Right cardiac atrium (tissue), 5 donors: Measurements from ENCODE around the gene AGAP3. TPM values are rescaled to one million over a fixed set of nuclear protein-coding genes. Genes with fewer than 3 reads are reported as not detected.
"Not testable (repeated sequence)": the region's sequence is repeated elsewhere in the genome, so short reads cannot be mapped to it uniquely, and the experiment has no call there.

Source experiments
- ATAC-seq, 2 donors: fragments of 200-7000 bp; cut with Tn5 transposase; one replicate each; pipeline versions ENCODE4 v1.8.0 to v1.9.1; 2020; ENCODE audit warnings: moderate library complexity in 2 of 2, mild to moderate bottlenecking in 1 of 2
- DNase-seq, 3 donors: peaks; one replicate each; pipeline ENCODE4 v3.0.0-alpha.2; 2020
- H3K27ac ChIP-seq: one replicate; pipeline ENCODE4 v1.5.1; 2013; ENCODE audit warnings: mild to moderate bottlenecking, low read length, control low read depth, moderate library complexity
- H3K27me3 ChIP-seq: one replicate; pipeline ENCODE4 v1.6.1; 2013; ENCODE audit not compliant: control insufficient read depth, insufficient read depth
- H3K4me1 ChIP-seq: one replicate; pipeline ENCODE4 v1.6.1; 2013; ENCODE audit warnings: low read length; ENCODE audit not compliant: control insufficient read depth, insufficient read depth
- H3K4me3 ChIP-seq: one replicate; pipeline ENCODE4 v1.5.1; 2013; ENCODE audit warnings: low read length, control low read depth
- H3K9me3 ChIP-seq: one replicate; pipeline ENCODE4 v1.6.1; 2013; ENCODE audit warnings: low read length; ENCODE audit not compliant: control insufficient read depth
- WGBS: extraction: QIAGEN DNeasy Blood & Tissue Kit; methylation state at CpG from one replicate; pipeline ENCODE4 v1.1.7; 2013; 5-methylcytosine and 5-hydroxymethylcytosine counted together
- intact Hi-C, 4 donors: fragments of 100-400 bp; cut with DNase I; formaldehyde crosslinking; loops; one replicate each; pipeline versions ENCODE4 v1.11.0 to v1.14.0; 2022 to 2023
- long read RNA-seq, 4 donors: library from polyadenylated mRNA; unstranded; transcript quantifications; one replicate each; pipeline ENCODE4 v2.0.0, GENCODE V29; 2020 to 2021
- polyA plus RNA-seq: library from polyadenylated mRNA; stranded (reverse); fragments of 200-250 nt; gene quantifications from one replicate; pipeline ENCODE4 v1.2.3, GENCODE V29; 2013
- total RNA-seq, 4 donors: library from RNA; stranded (reverse); fragmentation: NEBNext Ultra II Directional; extraction: Animal tissue kit (Norgen Biotek cat#: 25700); gene quantifications; one replicate each; pipeline ENCODE4 v1.2.1, GENCODE V29; 2021
- donor health status: healthy with polysubstance abuse.
- donor health status: DM: no; HTN: yes; CAD: no.
- donor health status: DM: no; HTN: no; CAD: no.
- donor health status: DM: no; HTN: yes; CAD: no; lungs with severe emphysema.
- donor health status: DM: yes; HTN: yes; CAD: no.

Gene AGAP3
- total RNA-seq (10 to 100 TPM; 58.3 to 78.8 (median 67.6) TPM), polyA plus RNA-seq (61.4 TPM)
- long read RNA-seq, donor 1, transcript AGAP3-202 (18 exons, 3,225 nt): minor isoform, 14 of 183 reads
- long read RNA-seq, donor 1, transcript AGAP3-211 (9 exons, 2,039 nt): major isoform, 78 of 183 reads
- long read RNA-seq, donor 1, partial matches to known transcripts: 36 of 183 reads
- long read RNA-seq, donor 1, other reads (novel, unspliced or antisense): 51 of 183 reads
- long read RNA-seq, donor 2, transcript AGAP3-211 (9 exons, 2,039 nt): major isoform, 15 of 85 reads
- long read RNA-seq, donor 2, transcript AGAP3-202 (18 exons, 3,225 nt): minor isoform, 9 of 85 reads
- long read RNA-seq, donor 2, partial matches to known transcripts: 15 of 85 reads
- long read RNA-seq, donor 2, other reads (novel, unspliced or antisense): 46 of 85 reads
- long read RNA-seq, donor 3, transcript AGAP3-202 (18 exons, 3,225 nt): major isoform, 7 of 64 reads
- long read RNA-seq, donor 3, partial matches to known transcripts: 44 of 64 reads
- long read RNA-seq, donor 3, other reads (novel, unspliced or antisense): 11 of 64 reads
- long read RNA-seq, donor 4, transcript AGAP3-202 (18 exons, 3,225 nt): minor isoform, 8 of 101 reads
- long read RNA-seq, donor 4, transcript AGAP3-211 (9 exons, 2,039 nt): major isoform, 25 of 101 reads
- long read RNA-seq, donor 4, partial matches to known transcripts: 39 of 101 reads
- long read RNA-seq, donor 4, other reads (novel, unspliced or antisense): 28 of 101 reads

DNA sequence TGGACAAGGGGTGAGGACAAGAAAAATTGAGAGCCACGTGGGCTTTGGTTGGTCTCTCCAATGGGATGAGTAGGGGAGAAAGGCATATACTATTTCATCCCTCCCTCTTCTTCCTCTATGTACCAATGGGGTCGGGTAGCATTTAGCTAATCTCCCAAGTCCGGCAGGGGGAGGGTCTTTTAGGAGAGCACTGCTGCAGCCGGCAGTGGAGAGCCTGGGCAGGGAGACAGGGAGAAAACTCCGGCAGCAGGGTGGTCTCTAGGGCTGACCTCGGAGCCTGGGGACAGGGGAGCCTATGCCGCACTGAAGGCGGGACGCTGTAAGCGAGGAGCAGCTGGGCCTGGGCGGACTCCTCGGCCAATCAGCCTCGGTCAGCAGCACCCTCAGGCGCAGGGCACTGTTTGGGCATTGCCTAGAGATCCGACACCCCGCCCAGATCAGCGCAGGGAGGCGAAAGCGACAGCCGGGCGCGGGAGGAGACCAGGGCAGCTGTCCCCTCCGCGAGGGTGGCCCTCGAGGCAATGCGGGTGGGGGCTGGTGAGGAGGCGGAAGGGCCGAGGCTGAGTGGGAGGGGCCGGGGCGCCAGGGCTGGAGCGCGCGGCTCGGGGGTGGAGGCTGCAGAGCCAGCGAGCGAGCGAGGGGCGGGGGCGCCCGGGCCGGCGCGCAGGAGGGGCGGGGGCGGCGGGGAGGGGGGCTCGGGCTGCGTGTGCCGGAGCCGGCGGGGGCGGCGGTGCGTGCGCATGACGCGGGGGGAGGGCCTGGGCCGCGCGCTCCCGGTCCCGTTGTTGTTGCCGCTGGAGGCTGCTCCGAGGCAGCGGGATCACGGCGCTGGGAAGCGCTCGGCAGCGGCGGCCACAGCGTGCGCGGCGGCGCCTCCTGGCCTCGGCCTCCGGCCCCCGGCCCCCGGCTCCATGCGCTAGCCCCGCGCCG is at the start of gene AGAP3:
AGAP3 (plus strand) TSS at position 785 of the 930 bp plus-strand sequence. CDS start 267 bp downstream, outside the sequence.
- intact Hi-C loops: loop anchor here in 1 of 4 donors (10.0 kb wide), 1 partner anchor 61 kb away; the partner anchor contains the start of genes ABCB8 and ATG9B
- ATAC-seq: peak; percentile 64 to 74
- H3K9me3 ChIP-seq: no peaks in the 10 kb centered on the region
- H3K27ac ChIP-seq: peak within 1 kb of the TSS; percentile 61
- DNase-seq: peak; percentile 90 to 96 (median 96)
- H3K4me1 ChIP-seq: peaks cover 16% of the 10 kb centered on the region
- WGBS: 1% methylated on average over 83 of the region's 84 CpGs
- H3K27me3 ChIP-seq: no peaks in the 10 kb centered on the region
- peak within 1 kb of the TSS; percentile 57 for H3K4me3 ChIP-seq

- Histone ChIP-seq H3K4me1 (no peaks in the 10 kb centered on the region), H3K4me3 (no peak overlapping the region), H3K9me3 (no peaks in the 10 kb centered on the region), H3K27me3 (no peaks in the 10 kb centered on the region), H3K27ac (peak overlapping the region; percentile 19)
- 38% methylated on average over 12 of the region's 12 CpGs for WGBS
- peak; percentile 83 to 87 (median 85) for DNase-seq
- intact Hi-C loops: no loop called here
- peak; percentile 58 to 94 for ATAC-seq
These were observed 47.1 kb upstream of the AGAP3 start for GRCh38 chr7:151038951-151039849.

DNA sequence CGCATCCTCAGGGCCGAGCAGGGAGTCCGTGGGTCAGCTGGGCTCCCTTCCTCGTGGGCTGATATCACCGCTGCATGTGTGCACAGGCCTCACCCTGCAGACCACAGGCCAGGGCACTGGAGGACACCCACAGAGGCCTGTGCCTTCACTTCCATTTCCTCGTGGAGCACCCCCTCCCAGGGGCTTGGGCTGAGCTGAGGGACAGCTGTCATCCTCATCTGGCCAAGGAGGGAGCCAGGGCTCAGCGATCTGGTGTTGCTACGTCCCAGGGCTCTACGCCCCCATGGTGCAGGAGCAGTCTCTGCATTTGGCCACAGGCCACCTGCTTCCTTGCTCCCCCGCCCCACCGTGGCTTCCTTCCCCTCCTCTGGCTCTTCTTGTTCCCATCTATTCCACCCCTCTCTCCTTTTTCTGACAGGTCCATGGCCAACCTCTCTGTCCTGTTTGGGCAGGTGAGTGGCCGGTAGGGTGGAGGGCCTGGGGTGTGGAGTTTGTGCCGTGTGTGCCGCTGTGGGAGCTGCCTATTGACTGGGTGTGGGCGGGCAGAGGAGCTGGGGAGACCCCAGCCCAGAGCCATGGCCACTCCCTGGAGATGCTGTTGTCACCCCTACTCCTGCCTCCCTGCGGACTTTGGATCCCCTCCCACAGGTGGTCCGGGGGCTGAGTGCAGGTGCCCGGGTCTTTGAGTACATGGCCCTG is 46.3 kb upstream of the AGAP3 start:
- peak in 1 of 2 donors; percentile 11 for ATAC-seq

GRCh38 chr7:151040616-151041375 is 45.5 kb upstream of the AGAP3 start:
- Histone ChIP-seq H3K9me3 (no peaks in the 10 kb centered on the region), H3K4me3 (no peak overlapping the region), H3K27ac (no peak overlapping the region), H3K27me3 (no peaks in the 10 kb centered on the region), H3K4me1 (no peaks in the 10 kb centered on the region)
- 93% methylated on average over 30 of the region's 30 CpGs for WGBS
- ATAC-seq (no peak), DNase-seq (no peak)
- intact Hi-C loops: no loop called here

More for the DNA sequence above, 46.3 kb upstream of the AGAP3 start:
- Histone ChIP-seq H3K4me3 (no peak overlapping the region), H3K27me3 (no peaks in the 10 kb centered on the region), H3K27ac (no peak overlapping the region), H3K4me1 (no peaks in the 10 kb centered on the region), H3K9me3 (no peaks in the 10 kb centered on the region)
- no peak for DNase-seq
- 56% methylated on average over 18 of the region's 18 CpGs for WGBS
- intact Hi-C loops: no loop called here

GRCh38 chr7:151043449-151043848 is 42.8 kb upstream of the AGAP3 start:
- intact Hi-C loops, H3K4me3 ChIP-seq, DNase-seq, ATAC-seq, H3K27ac ChIP-seq, H3K27me3 ChIP-seq, H3K4me1 ChIP-seq, H3K9me3 ChIP-seq: not testable (repeated sequence)
- WGBS: 87% methylated on average over 10 of the region's 10 CpGs

DNA sequence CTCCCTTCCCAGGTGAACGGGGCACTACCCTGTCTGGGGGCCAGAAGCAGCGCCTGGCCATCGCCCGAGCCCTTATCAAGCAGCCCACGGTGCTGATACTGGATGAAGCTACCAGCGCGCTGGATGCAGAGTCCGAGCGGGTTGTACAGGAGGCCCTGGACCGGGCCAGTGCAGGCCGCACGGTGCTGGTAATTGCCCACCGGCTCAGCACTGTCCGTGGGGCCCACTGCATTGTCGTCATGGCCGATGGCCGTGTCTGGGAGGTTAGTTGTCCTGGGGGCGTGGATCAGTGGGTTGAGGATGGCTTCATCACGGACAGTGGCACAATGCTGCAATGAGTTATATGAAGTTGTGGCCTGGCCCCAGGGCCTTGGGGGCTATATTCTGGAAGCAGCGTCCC is 42.3 kb upstream of the AGAP3 start:
- Histone ChIP-seq H3K27ac (no peak overlapping the region), H3K27me3 (no peaks in the 10 kb centered on the region), H3K9me3 (no peaks in the 10 kb centered on the region), H3K4me1 (no peaks in the 10 kb centered on the region), H3K4me3 (no peak overlapping the region)
- intact Hi-C loops: no loop called here
- no peak for DNase-seq
- WGBS: 93% methylated on average over 20 of the region's 20 CpGs
- ATAC-seq: no peak

DNA sequence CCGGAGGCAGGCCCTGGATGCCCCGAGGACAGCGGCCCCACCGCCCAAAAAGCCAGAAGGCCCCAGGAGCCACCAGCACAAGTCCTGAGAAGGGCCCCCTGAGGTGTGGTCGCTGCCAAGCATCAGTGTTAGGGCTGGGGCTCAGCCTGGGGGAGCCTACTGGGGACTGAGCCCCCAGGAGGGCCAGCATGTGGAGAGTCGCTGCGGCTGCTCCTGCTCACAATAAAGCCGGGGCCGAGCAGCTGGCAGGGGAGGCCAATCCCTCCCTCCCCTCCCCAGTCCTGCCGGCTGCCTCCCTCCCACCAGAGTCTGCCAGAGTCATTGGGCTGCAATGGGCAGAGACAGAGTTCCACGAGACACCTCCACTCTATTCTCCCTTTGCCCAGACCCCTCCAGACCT is 41.0 kb upstream of the AGAP3 start:
- no peak for DNase-seq
- 82% methylated on average over 11 of the region's 11 CpGs for WGBS
- Histone ChIP-seq H3K4me3 (no peak overlapping the region), H3K4me1 (no peaks in the 10 kb centered on the region), H3K27me3 (no peaks in the 10 kb centered on the region), H3K9me3 (no peaks in the 10 kb centered on the region), H3K27ac (no peak overlapping the region)
- ATAC-seq: no peak
- intact Hi-C loops: no loop called here

GRCh38 chr7:151045967-151046366 is 40.3 kb upstream of the AGAP3 start:
- intact Hi-C loops: no loop called here
- DNase-seq (no peak), ATAC-seq (no peak)
- Histone ChIP-seq H3K9me3 (no peaks in the 10 kb centered on the region), H3K4me3 (no peak overlapping the region), H3K27ac (no peak overlapping the region), H3K27me3 (no peaks in the 10 kb centered on the region), H3K4me1 (no peaks in the 10 kb centered on the region)
- WGBS: 90% methylated on average over 9 of the region's 9 CpGs
